TTC549 (cell line): ENCODE results near the gene PRSS38.

Experiments used
- FAIRE-seq: peaks from 2 replicates; lab custom pipeline; 2012; peaks lifted over from hg19 to GRCh38; lab: Jason Lieb, UNC

PRSS38 gene

DNA sequence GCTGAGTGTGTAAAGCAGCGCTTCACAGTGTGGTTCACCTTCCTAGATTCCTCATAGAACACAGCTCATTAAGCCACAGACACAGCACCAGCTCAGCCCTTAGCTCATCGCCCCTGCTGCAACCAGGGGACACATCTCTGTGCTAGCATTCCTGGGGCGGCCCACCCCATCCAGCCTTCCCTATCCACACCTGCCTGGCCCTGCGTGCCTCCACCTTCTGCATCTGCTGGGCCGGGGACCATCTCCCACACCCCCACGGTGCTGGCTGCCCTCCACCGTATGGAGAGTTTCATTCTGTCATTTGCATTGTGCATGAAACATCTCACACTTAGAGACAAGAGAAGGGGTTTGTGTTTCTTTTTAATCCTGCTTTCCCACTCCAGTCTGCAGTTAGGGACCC is 35.8 kb upstream of the PRSS38 start:
- no peak for FAIRE-seq

DNA sequence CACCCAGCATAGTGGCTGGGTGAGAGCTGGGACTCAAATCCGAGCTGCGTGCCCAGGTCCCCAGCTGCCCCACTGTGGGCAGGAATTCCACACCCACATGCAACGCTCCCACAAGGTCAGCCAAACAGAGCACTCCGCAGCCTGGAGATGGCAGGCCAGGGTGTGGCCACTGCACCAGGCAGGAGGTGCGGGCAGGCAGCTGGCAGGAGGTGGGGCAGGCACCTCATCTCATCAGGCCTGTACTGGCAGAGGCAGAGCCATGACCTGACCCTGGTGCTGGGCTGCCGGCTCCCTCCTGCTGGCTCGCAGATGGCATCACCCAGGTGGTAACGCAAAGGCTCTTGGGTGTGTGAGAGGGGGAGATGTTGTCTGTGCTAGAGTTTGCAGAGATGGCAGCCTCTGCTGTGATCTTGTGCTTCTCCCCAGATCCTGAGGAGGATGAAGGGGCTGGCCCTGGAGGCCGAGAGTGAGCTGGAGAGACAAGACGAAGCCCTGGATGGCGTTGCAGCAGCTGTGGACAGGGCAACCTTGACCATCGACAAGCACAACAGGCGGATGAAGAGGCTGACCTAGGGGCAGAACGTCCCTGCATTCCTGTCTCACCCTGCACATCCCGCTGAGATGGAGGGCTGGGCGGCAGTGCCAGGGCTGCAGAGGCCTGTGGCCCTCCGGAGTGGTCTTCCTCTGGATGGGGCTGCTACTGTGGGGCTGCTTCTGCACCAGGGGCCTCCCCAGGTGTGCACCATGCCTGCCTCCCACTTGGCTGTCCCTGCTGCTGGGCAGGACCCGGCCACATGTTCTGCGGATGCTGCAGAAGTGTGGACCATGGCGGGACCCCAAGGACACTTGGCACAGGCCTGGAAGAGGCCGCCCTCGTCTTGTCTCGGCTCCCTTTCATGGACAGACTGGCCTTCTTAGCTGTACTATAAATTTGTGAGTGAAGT is 35.1 kb upstream of the PRSS38 start:
- FAIRE-seq: no peak

DNA sequence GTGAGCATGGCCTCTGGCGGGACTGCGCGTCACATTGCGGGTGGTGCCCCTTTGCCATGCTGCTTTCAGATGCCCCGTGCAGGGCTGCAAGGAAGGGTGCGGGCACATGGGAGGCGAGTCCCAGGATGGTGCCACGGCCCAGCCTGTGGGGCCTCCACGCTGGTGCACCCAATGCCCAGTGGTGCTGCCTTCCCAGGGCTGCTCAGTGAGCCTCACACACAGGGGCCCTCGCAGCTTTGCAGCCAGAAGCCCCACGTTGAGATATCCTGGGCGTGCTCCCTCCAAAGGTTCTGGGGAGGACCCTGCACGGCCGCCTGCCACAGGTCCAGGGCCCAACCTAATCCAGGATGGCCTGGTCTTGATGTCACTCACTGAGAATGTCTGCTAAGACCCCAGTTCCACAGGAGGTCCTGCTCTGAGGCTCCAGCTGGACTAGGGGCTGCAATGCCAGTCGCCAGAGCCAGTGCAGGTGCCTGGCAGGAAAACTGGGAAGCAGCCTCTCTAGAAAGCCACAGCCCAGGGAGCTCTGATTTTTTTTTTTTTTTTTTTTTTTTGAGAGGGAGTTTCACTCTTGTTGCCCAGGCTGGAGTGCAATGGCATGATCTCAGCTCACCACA is 34.1 kb upstream of the PRSS38 start:
- FAIRE-seq: no peak

DNA sequence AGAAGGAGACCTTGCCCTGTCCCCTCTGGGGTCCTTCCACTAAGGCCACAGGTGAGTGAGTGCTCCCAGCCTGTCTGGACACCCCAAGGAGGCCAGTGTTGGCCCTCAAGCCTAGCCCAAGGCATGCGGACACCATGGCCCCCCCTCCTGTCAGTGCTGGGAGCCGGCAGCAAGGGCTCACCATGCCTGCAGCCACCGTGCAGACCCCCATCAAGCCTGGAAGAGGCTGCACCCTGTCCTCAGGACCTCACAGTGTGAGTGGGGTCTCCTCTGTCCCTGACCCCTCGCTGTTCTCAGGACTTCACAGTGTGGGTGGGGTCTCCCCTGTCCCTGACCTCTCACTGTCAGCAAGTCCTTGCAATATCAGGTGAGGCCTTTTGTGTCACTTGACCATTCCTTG is 33.2 kb upstream of the PRSS38 start:
- FAIRE-seq: no peak

DNA sequence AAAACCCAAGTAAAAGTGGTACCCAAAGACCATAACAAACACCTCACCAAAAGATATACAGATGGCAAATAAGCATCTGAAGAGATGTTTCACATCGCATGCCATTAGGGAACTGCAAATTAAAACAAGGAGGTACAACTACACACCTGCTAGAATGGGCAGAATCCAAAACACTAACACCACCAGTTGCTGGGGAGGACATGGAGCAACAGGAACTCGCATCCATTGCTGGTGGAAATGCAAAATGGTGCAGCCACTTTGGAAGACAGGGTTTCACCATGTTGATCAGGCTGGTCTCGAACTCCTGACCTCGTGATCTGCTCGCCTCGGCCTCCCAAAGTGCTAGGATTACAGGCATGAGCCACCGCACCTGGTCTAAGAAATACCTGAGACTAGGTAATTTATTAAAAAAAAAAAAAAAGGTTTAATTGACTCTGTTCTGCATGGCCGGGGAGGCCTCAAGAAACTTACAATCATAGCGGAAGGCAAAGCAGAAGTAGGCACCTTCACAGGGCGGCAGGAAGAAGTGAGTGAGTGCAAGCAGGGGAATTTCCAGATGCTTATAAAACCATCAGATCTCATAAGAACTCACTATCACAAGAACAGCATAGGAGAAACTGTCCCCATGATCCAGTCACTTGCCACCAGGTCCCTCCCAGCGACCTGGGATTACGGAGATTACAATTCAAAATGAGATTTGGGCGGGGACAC is 30.2 kb upstream of the PRSS38 start:
- no peak for FAIRE-seq

DNA sequence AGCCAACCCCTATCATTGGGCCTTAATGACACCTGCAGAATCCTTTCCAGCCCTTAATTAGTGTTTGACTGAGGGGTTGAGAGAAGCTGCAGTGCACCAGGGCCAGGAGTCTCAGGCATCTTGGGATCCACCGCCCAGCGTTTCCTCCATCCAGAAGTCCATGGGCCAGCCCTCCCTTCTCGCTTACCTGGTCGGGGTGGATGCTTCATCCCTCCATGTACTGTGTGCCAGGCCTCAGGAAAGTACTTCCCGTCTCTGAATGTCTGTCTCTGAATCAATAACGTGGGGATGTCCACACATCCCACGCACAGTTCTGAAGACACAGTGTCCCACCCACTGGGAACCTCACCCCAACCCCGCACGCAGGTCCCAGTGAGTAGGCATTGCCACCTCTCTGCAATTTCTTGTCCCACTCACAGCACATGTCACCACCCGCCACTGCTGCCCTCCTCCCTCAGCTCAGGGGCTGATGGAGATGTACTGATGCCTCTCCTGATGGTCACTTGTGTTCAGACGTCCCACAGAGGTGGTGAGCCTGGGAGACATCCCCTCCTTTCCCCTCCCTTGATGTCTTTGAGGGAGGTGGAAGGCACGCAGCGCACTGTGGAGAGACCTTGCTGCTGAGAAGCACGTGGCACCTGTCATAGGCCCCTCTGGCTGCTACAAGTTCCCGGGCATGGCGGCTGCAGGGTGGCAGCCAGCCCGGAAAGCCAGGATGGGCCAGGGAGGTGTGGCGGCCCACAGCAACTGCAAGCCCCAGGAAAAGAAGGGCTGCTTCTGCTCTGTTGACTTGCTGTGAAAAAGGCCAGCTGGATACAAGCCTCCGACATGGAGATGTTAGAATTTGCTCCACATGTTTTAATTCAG is 29.4 kb upstream of the PRSS38 start:
- FAIRE-seq: no peak

DNA sequence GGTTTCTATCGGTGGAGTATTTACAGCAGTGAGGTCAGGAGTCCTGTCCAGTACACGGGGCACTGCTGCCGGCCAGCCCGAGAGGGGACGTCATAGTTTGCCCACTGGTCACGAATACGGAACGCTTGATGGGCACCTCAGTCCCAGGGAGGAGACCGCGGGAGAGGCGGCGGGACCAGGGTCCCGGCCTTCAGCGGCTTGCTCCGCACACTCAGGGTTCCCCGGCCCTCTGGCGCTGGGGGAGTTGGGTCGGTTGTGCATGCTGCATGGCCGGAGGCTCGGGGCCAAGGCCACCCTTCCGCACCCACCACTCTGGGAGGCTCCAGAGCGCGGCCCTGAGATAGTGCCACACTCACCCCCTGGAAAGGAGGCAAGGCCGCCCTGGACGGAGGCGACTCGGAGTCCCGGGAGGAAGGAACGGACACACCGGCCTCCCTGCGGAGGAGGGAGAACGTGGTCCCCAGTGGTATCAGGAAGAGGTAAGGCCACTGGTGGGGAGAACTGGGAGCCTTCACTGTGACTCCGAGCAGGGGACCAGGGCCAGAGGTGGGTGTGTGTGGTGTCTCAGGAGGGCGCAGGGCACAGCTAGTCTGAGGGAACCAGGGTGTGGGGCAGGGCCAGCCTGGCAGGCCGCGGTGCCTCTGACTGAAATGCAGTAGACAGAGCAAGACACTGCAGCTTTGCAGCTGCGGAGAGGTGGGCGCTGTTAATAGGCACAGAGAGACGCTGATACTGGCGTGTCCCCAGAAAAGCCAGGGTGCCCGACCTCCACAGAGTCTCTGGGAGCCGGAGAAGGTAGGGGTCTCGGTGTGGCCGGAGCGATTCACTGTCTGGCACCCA is 28.6 kb upstream of the PRSS38 start:
- FAIRE-seq: no peak

DNA sequence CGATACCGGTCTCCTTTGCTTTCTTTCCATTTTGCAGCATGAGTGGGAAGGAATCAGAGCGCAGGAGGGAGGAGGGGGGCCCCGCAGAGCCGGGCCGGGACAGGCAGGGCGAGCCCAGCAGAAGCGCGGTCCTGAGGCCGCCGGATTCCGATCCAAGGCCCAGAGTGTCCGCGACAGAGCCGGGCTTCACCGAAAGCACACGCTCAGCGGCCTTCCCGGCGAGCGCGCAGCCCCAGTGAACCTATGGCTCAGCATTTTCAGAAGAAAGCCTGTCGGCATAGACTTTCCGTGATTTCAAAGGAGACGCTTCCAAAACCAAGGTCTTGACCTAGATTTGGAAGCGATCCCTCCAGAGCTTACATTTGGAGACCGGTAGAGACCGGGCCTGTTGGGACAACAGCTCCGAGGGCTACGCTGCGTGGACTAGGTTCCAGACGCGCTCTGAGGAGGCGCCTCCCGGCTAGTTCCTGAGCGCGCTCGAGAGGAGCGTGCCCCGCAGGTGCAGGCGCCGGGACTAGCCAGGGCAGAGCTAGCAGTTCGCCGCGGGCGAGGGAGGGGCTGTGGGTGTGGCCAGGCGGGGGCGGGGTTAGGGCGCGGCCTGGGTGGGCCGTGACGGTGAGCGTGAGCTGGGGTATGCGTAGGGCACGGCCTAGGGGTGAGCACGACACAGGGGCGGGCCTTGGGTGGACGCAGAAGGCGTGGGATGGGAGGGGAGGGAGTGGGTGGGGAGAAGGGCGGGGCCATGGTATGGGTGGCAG is 27.8 kb upstream of the PRSS38 start:
- FAIRE-seq: no peak

DNA sequence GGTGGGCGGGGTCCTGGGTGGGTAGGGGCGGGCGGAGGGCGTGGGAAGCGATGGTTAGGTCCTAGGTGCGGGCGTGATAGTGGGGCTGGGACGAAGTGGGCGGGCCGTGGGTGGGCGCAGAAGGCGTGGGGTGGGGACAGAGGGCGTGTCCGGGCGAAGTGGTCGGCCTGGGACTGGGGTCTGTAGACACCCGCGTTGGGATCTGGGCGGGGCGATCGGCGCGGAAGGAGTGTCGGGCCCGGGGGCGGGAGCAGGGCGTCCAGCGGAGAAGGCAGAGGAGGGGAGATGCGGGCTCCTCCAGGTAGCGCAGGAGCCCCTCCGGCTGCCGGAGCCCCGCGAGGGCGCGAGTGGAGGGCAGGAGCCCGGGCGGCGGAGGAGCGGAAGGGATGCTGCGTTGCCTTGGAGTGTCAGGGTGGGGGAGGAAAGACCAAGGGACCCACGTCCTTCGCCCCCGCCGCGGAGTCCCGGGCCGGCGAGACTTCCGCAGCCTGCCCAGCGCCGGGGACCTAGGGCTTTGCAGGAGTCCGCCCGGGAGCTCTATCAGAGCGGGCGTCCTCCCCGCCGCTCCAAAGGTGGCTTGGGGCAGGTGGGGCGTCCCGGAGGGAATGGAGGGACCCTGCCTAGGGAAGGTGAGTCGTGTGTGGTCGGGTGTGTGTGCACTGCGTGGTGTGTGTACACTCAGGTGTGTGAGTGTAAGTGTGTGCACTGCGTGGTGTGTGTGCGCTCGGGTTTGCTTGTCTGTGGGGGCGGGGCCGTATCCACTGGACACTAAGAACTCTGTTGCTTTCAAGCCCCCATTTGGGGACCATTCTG is 27.0 kb upstream of the PRSS38 start:
- no peak for FAIRE-seq

DNA sequence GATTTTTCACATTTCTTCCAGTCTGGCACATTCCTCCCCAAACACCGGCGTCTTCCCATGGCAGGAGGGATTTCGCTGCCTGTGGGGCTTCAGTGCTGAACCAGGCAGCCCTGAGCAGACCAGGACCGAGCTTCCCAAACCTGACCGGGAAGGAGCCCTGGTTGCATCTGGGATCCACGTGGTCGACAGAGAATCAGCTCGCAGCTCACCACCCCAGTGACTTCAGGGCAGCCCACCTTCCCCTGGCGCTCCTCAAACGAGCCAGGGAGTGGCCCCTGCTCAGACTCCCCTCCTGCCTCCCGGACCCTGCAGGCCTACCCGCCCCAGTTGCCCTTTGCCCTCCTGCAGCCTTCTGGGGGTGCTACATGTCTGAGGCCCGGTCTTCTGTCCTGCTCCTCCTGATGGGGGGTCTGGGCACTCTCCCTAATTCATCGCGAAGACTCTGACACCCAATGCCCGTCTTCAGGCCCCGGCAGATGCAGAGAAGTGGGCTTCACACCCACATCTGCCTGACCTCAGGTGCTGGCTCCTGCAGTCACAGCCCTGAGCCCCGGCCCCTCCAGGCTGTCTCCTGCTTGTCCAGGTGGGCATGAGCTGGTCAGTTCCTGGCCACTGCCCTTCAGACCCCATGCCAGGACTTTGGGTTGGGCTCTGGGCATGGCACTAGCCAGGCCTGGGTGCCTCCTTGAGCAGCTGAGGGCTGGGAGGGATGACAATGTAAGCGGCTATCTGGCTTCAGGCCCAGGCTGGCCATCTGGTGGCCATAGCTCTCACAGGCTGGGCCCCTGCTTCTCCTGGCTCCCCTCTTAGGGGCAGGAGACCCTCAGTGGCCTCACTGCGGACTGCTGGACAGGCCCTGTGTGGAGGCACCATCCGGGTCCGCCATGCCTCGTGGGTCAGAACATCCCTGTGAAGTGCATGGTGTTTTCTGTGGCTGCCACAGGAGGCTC is 26.1 kb upstream of the PRSS38 start:
- no peak for FAIRE-seq

DNA sequence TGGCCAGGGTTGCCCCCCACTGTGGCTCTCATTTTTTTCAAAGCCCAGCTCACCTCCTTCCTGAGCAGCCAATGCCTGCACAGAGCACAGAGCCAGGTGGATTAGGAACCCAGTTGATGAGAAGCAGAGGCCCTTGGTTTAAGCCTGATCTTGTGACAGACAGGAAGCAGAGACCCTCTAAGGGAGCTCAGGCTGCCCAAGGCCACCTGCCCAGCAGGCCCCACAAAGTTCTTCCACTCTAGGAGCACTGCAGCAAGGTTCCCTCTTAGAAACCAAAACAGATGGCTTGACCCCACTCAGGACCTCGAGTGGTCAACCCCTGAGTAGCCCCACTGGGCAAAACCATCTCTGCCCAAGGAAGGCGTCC is 25.5 kb upstream of the PRSS38 start:
- no peak for FAIRE-seq

DNA sequence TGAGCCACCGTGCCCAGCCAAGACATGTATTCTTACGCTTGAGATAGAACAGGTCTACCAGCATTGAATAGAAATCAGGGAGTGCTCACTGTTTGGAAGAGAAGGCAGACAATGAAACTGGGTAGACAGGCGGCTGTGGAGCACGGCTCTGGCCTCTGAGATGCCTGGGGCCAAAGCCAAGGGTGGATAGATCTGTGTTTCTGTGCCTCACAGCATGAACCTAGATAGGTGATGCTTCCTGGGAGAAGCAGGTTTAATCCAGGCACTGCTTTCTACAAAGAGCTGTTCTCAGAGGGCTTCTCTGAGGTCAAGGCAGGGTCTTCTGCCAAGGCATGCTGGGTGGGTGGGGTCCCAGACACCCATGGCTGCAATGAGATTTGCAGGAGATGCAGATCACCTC is 24.6 kb upstream of the PRSS38 start:
- no peak for FAIRE-seq

DNA sequence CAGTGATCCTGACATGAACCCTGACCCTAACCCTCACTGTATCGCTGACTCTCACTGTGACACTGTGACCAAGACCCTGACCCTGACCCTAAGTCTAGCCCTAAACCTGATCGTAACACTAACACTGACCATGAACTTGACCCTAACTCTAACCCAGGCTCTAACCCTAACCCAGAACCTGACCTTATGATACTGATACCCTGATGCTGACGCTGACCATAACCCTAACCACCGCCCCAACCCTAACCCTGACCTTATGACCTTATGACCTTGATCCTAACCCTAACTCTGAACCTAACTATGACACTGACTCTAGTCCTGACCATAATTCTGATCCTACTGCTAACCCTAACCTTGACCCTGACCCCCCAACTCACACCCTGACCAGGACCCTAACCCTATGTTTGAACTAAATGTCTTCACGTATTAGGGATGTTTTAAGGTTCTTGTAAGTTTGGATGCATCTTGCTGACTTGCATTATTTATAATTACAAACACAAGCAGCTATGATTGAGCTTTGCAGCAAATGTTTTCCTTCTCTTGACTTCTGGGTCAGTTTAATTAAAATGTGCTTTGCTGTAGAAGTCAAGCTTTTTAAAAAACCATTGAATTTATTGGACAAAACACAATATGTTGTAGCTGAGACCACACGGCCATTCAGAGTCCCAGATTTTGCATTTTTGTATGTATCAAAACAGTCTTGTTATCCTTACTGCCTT is 23.9 kb upstream of the PRSS38 start:
- FAIRE-seq: no peak

DNA sequence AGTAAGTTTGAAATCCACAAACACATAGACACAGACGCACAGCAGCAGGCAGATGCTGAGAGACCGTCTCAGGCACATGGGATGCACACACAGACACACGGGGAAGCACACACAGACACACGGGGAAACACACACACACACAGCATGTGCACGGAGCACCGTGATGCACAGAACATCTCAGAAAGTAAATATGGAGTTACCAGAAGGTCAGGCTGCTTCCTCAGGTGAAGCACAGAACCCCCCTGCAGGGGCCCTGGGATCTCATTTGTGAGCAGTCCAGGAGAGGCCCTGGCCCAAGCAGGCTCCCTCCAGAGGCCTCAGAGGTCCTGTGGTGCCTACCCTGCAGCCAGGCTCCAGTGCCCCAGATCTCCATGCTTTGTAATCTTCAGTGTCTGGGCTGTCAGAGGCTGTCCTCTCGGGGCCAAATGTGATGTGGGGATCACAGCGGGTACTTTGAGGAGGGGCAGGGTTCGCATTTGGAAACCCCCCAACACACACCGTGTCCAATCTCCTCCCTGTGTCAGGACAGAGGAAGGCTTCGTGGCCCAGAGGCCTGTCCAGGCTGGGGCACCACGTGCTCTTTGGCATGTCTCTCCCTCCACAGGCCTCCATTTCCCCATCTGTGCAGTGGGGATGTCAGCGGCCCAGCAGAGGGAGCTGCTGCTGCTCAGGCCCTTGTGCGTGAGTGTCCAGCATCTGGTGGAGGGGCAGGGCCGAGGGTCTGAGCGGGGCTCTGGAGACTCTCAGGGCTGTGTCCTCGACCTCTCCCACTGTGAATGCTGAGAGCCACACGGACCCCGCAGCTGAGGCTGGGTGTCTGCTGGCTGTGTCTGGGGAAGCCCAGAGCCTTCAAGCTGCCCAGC is 23.0 kb upstream of the PRSS38 start:
- FAIRE-seq: no peak

DNA sequence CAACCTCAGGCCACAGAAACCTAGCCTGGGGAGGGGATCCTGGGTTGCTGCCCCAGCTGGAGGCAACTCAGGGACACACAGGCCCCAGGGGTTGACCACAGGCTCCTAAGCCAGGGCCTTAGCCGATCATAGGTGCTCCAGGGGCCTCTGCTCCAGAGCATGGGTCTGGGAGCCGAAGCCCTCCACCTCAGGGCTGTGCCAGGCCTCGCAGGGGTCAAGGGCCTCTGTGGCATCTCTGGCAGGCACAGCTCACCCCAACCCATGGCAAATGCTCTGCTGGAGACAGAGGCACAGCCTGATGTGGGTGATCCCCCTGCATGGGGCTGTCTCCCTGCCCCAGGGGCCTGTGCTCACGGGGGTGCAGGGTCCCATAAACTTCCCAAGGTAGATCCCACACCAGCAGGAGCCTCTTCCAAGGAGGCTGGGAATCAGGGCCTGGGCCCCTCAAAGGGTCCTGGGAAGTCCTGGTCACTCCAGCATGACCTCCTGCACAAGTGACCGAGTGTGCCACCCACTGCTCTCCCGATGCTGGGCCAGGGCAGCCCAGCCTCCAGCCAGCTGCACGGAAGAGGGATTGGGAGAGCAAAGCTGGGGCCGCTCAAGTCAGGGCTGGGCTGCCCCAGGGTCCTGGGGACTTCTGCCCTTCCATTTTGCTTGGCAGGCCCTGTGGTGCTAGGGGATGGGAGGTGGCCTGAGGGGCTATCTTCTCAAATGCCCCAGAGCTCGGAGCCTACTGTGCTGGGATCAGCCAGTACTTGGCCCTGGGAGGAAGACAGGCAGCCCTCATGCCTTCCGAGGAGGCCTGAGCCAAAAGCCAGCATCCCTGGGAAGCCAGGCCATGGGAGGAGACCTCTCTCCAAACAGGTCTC is 22.2 kb upstream of the PRSS38 start:
- FAIRE-seq: no peak
